IMR-90 (cell line): ENCODE data around the gene SLC7A7. TPM values are rescaled to one million over a fixed set of nuclear protein-coding genes. Genes with fewer than 3 reads are reported as not detected.

Source experiments
- ATAC-seq: fragments of 200-7000 bp; cut with Tn5 transposase; 2 replicates; pipeline ENCODE4 v1.9.1; 2020; ENCODE audit warnings: low read depth, mild to moderate bottlenecking, moderate library complexity
- BruUV-seq: library from RNA; stranded (reverse); fragments of 400-500 nt; replicated peaks from 2 replicates; lab custom pipeline; 2021; lab: Mats Ljungman, UMichigan
- CTCF ChIA-PET: fragments of 300-600 bp; formaldehyde crosslinking; extraction: SDS; loops from one replicate; lab custom pipeline; 2021; ENCODE audit warnings: antibody characterized with exemption; lab: Yijun Ruan, JAX
- POLR2A ChIA-PET: fragments of 300-600 bp; sonication (Branson Sonifier 250); formaldehyde crosslinking; loops from one replicate; lab custom pipeline; 2022; ENCODE audit warnings: antibody characterized with exemption; ENCODE audit not compliant: unreplicated experiment; lab: Charles Lee
- DNase-seq: peaks from one replicate; pipeline ENCODE4 v3.0.0; 2013
- H2AFZ ChIP-seq: replicated peaks from 2 replicates; pipeline ENCODE3; 2013; ENCODE audit warnings: low read length, mild to moderate bottlenecking; ENCODE audit not compliant: poor library complexity
- H2AK5ac ChIP-seq: 2 replicates; pipeline ENCODE4 v1.6.1; 2013; ENCODE audit warnings: low read depth, low read length, inconsistent platforms
- H2AK9ac ChIP-seq: replicated peaks from 2 replicates; pipeline ENCODE3; 2013; ENCODE audit warnings: mild to moderate bottlenecking, low read depth, low read length, moderate library complexity; ENCODE audit not compliant: poor library complexity
- H2BK120ac ChIP-seq: 2 replicates; pipeline ENCODE4 v1.6.1; 2013; ENCODE audit warnings: low read depth, low read length, inconsistent platforms
- H2BK15ac ChIP-seq: 3 replicates; pipeline ENCODE4 v1.6.1; 2013; ENCODE audit warnings: low read depth, low read length, inconsistent platforms
- H2BK20ac ChIP-seq: 2 replicates; pipeline ENCODE4 v1.6.1; 2013; ENCODE audit warnings: low read depth, mild to moderate bottlenecking, inconsistent platforms, low read length, moderate library complexity
- H2BK5ac ChIP-seq: 2 replicates; pipeline ENCODE4 v1.6.1; 2013; ENCODE audit warnings: mild to moderate bottlenecking, low read depth, low read length, inconsistent platforms; ENCODE audit not compliant: poor library complexity, severe bottlenecking
- H3K14ac ChIP-seq: replicated peaks from 2 replicates; pipeline ENCODE4 v1.6.1; 2013; ENCODE audit warnings: low read depth, low read length, inconsistent platforms
- H3K18ac ChIP-seq: 2 replicates; pipeline ENCODE4 v1.6.1; 2013; ENCODE audit warnings: low read depth, low read length, control low read depth
- H3K23ac ChIP-seq: 2 replicates; pipeline ENCODE4 v1.6.1; 2013; ENCODE audit warnings: low read depth, low read length, inconsistent platforms
- H3K27ac ChIP-seq: 2 replicates; pipeline ENCODE4 v1.5.1; 2013; ENCODE audit warnings: mild to moderate bottlenecking, control low read depth, low read length; ENCODE audit not compliant: insufficient read depth
- H3K27me3 ChIP-seq: 2 replicates; pipeline ENCODE4 v1.6.1; 2013; ENCODE audit warnings: low read length; ENCODE audit not compliant: control insufficient read depth, insufficient read depth
- H3K36me3 ChIP-seq: 2 replicates; pipeline ENCODE4 v1.6.1; 2013; ENCODE audit warnings: low read length, mixed read lengths; ENCODE audit not compliant: control insufficient read depth, insufficient read depth
- H3K4ac ChIP-seq: 2 replicates; pipeline ENCODE4 v1.6.1; 2013; ENCODE audit warnings: low read depth, low read length, inconsistent platforms
- H3K4me1 ChIP-seq: 2 replicates; pipeline ENCODE4 v1.6.1; 2013; ENCODE audit warnings: low read length, mixed read lengths; ENCODE audit not compliant: control insufficient read depth, insufficient read depth
- H3K4me2 ChIP-seq: 2 replicates; pipeline ENCODE4 v1.6.1; 2013; ENCODE audit warnings: low read depth, mild to moderate bottlenecking, control low read depth, low read length, moderate library complexity
- H3K4me3 ChIP-seq: 2 replicates; pipeline ENCODE4 v1.5.1; 2013; ENCODE audit warnings: low read depth, mild to moderate bottlenecking, control low read depth, low read length, moderate library complexity; ENCODE audit not compliant: insufficient read depth
- H3K56ac ChIP-seq: 2 replicates; pipeline ENCODE4 v1.6.1; 2013; ENCODE audit warnings: low read length, inconsistent platforms; ENCODE audit not compliant: insufficient read depth; ENCODE audit errors: extremely low read depth
- H3K79me1 ChIP-seq, 2 experiments: 2 replicates each; pipeline ENCODE4 v1.6.1; 2013; ENCODE audit warnings: low read length in 2 of 2, inconsistent platforms in 1 of 2, low read depth in 1 of 2
- H3K9ac ChIP-seq: 2 replicates; pipeline ENCODE4 v1.6.1; 2013; ENCODE audit warnings: low read depth, low read length, control low read depth
- H3K9me1 ChIP-seq: 2 replicates; pipeline ENCODE4 v1.6.1; 2013; ENCODE audit warnings: low read length, inconsistent platforms; ENCODE audit not compliant: insufficient read depth
- H3K9me3 ChIP-seq: 2 replicates; pipeline ENCODE4 v1.6.1; 2013; ENCODE audit warnings: low read length; ENCODE audit not compliant: control insufficient read depth, insufficient read depth
- H4K20me1 ChIP-seq: 2 replicates; pipeline ENCODE4 v1.6.1; 2013; ENCODE audit warnings: low read length, inconsistent platforms; ENCODE audit not compliant: insufficient read depth
- H4K5ac ChIP-seq: 2 replicates; pipeline ENCODE4 v1.6.1; 2013; ENCODE audit warnings: mild to moderate bottlenecking, low read depth, low read length, control low read depth
- H4K8ac ChIP-seq, 2 experiments: 2 replicates each; pipeline ENCODE4 v1.6.1; 2013; ENCODE audit warnings: low read depth in 2 of 2, low read length in 2 of 2, control low read depth in 1 of 2, inconsistent platforms in 1 of 2
- H4K91ac ChIP-seq: 2 replicates; pipeline ENCODE4 v1.6.1; 2013; ENCODE audit warnings: low read depth, low read length, inconsistent platforms; ENCODE audit not compliant: insufficient read depth
- BHLHE40 ChIP-seq: fragments of 150-350 bp; IDR thresholded peaks from 2 replicates; pipeline ENCODE4 v1.6.1; 2016; ENCODE audit warnings: mild to moderate bottlenecking, low read depth, low read length
- CEBPB ChIP-seq: IDR thresholded peaks from 2 replicates; pipeline ENCODE4 v1.6.1; 2012; ENCODE audit warnings: low read depth, low read length, improper control_type of control experiment
- CHD1 ChIP-seq: IDR thresholded peaks from 2 replicates; pipeline ENCODE4 v1.6.1; 2012; ENCODE audit warnings: low read depth, low read length, improper control_type of control experiment
- MAFK ChIP-seq: IDR thresholded peaks from 2 replicates; pipeline ENCODE4 v1.6.1; 2012; ENCODE audit warnings: low read depth, low read length, improper control_type of control experiment
- MAZ ChIP-seq: IDR thresholded peaks from 2 replicates; pipeline ENCODE4 v1.6.1; 2012; ENCODE audit warnings: low read depth, mild to moderate bottlenecking, low read length, improper control_type of control experiment, moderate library complexity, borderline replicate concordance
- MXI1 ChIP-seq: IDR thresholded peaks from 2 replicates; pipeline ENCODE4 v1.6.1; 2012; ENCODE audit warnings: low read depth, mild to moderate bottlenecking, low read length, moderate library complexity, borderline replicate concordance
- POLR2A ChIP-seq: IDR thresholded peaks from 2 replicates; pipeline ENCODE4 v1.6.1; 2012; ENCODE audit warnings: mild to moderate bottlenecking, low read depth, low read length
- USF2 ChIP-seq: fragments of 150-350 bp; IDR thresholded peaks from 2 replicates; pipeline ENCODE4 v1.6.1; 2017; ENCODE audit warnings: mild to moderate bottlenecking, antibody characterized with exemption, low read length, low read depth
- WGBS, 2 experiments: methylation state at CpG; one replicate each; pipeline versions ENCODE4 v1.1.5 to v1.1.7; 2013; ENCODE audit warnings: missing lambda C conversion rate in 2 of 2; ENCODE audit not compliant: insufficient read length in 1 of 2; ENCODE audit errors: extremely low coverage in 2 of 2; 5-methylcytosine and 5-hydroxymethylcytosine counted together
- dilution Hi-C: fragments of 300-500 bp; cut with HindIII; formaldehyde crosslinking; loops from one replicate; pipeline ENCODE4 v1.14.3; 2018; ENCODE audit warnings: low sequenced_read_pairs; ENCODE audit not compliant: unreplicated experiment
- in situ Hi-C: fragments of 300-500 bp; cut with MboI; formaldehyde crosslinking; loops from 3 replicates; pipeline ENCODE4 v1.14.3; 2019; ENCODE audit warnings: low sequenced_read_pairs, inconsistent platforms, mixed read lengths
- intact Hi-C: fragments of 100-400 bp; cut with micrococcal nuclease; formaldehyde crosslinking; loops from 2 replicates; pipeline ENCODE4 v1.10.0; 2022
- polyA plus RNA-seq, 3 experiments: library from polyadenylated mRNA; depleted of rRNA; stranded (reverse); fragments of >200 nt; gene quantifications; 2 replicates each; pipeline ENCODE4 v1.2.3, GENCODE V29; 2012; ENCODE audit warnings: low replicate concordance in 1 of 3
- total RNA-seq: library from RNA; depleted of rRNA; stranded (reverse); fragments of >200 nt; gene quantifications from 2 replicates; pipeline ENCODE4 v1.2.3, GENCODE V29; 2012

Gene SLC7A7
- total and polyA plus RNA-seq, 2 of the 4 experiments (the other 2 are of a cell fraction): 1.8 to 2.0 TPM

- H3K79me1 ChIP-seq: peaks cover 35 to 51% of the 10 kb centered on the region in 2 experiments
- peak within 1 kb of the TSS; percentile 98 for H3K56ac ChIP-seq
- H2BK120ac ChIP-seq: peak within 1 kb of the TSS; percentile 91
- WGBS, 2 experiments: 0% methylated on average over 22 of the region's 56 CpGs; no CpG with 5 or more reads in 1 of the 2 experiments
- H4K8ac ChIP-seq: peak within 1 kb of the TSS; percentile 99 to 100
- H2BK20ac ChIP-seq: peak within 1 kb of the TSS; percentile 70
- peak within 1 kb of the TSS; percentile 90 for H3K4me3 ChIP-seq
- DNase-seq: peak; percentile 98
- H2AFZ ChIP-seq: peak within 1 kb of the TSS; percentile 99
- H3K14ac ChIP-seq: peak within 1 kb of the TSS; percentile 100
- peaks cover 5% of the 10 kb centered on the region for H3K4me1 ChIP-seq
- H3K36me3 ChIP-seq: peaks cover 26% of the 10 kb centered on the region
- H3K4ac ChIP-seq: peak within 1 kb of the TSS; percentile 94
- CTCF ChIA-PET: interaction anchor here (0.6 to 1.2 kb wide), 5 partner anchors 11 to 1584 kb away, joined by 3 to 5 read pairs (median 4); no protein-coding TSS in a partner anchor
- peak; percentile 85 for ATAC-seq
- peak within 1 kb of the TSS; percentile 99 for H4K5ac ChIP-seq
- H3K18ac ChIP-seq: peak within 1 kb of the TSS; percentile 98
- in situ Hi-C loops: loop anchor here (10.0 kb wide), 1 partner anchor 212 kb away; no protein-coding TSS in a partner anchor
- H3K27ac ChIP-seq: peak within 1 kb of the TSS; percentile 92
- peak within 1 kb of the TSS; percentile 94 for H3K23ac ChIP-seq
- BruUV-seq: no TSS peak
- dilution Hi-C loops: no loop called here
- H2AK9ac ChIP-seq: peak within 1 kb of the TSS; percentile 99
- no peaks in the 10 kb centered on the region for H3K27me3 ChIP-seq
- H3K9me1 ChIP-seq: no peaks in the 10 kb centered on the region
- peak within 1 kb of the TSS; percentile 98 for H2BK5ac ChIP-seq
- H3K9me3 ChIP-seq: 0 out of 2 replicates have a peak, but pooled peaks cover 3% of the 10 kb centered on the region
- H3K9ac ChIP-seq: peak within 1 kb of the TSS; percentile 96
- no peaks in the 10 kb centered on the region for H4K20me1 ChIP-seq
- H2AK5ac ChIP-seq: peak within 1 kb of the TSS; percentile 42
- 0 out of 2 replicates have a peak, but pooled peaks have one; percentile 31 for TF ChIP-seq USF2
- TF ChIP-seq CEBPB: no peak
- 0 out of 2 replicates have a peak, but pooled peaks have one; percentile 11 for TF ChIP-seq BHLHE40
- TF ChIP-seq MAZ: no peak
- TF ChIP-seq MAFK: no peak
- TF ChIP-seq MXI1: peak; percentile 84
- no peak for TF ChIP-seq CHD1
- TF ChIP-seq POLR2A: peak; percentile 72
- H4K91ac ChIP-seq: peak within 1 kb of the TSS; percentile 99
- intact Hi-C loops: loop anchor here (2.0 to 5.0 kb wide), 3 partner anchors 52 to 209 kb away; no protein-coding TSS in a partner anchor
- peak within 1 kb of the TSS; percentile 87; the same call in 2 of the 3 replicates for H2BK15ac ChIP-seq
- peak within 1 kb of the TSS; percentile 99 for H3K4me2 ChIP-seq
- POLR2A ChIA-PET: interaction anchor here (0.6 to 1.0 kb wide), 2 partner anchors 64 to 177 kb away, joined by 3 read pairs; no protein-coding TSS in a partner anchor
These were observed 48.5 kb downstream of the SLC7A7 start, which contains the start of gene OXA1L for GRCh38 chr14:22766457-22767322. Gene OXA1L (plus strand): TSS chr14:22766688. CDS start chr14:22766702, 14 bp downstream.
